GM18498 (cell line): Measurements from ENCODE around the gene KLF16.
"Not testable (repeated sequence)": the region's sequence is repeated elsewhere in the genome, so short reads cannot be mapped to it uniquely, and the experiment has no call there.

Experiments used
- ATAC-seq: cut with Tn5 transposase; IDR thresholded peaks from one replicate; pipeline ENCODE4 v1.9.1; 2021; ENCODE audit warnings: mild to moderate bottlenecking, moderate library complexity; ENCODE audit not compliant: unreplicated experiment

KLF16 gene

DNA sequence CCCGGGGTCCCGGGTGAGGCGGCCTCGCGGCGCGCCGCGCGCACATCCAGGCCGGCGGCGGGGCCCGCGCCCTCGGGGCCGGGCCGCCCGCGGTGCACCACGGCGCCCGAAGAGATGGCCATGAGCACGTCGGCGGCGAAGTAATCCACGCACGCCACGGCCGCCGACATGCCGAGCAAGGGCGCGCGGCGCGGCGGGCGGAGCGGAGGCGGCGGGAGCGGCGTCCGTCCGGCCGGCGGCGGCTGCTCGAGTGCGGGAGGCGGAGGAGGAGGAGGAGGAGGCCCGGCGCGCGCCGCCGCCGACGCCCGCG lies at the start of gene KLF16:
KLF16 (minus strand) TSS at position 252 of the 310 bp plus-strand sequence; CDS start at position 170, 82 bp downstream.
- ATAC-seq: no peak

GRCh38 chr19:1912760-1913505 lies 49.6 kb upstream of the KLF16 start:
- ATAC-seq: no peak

- no peak for ATAC-seq
These were observed 48.6 kb upstream of the KLF16 start for GRCh38 chr19:1911995-1912394.

DNA sequence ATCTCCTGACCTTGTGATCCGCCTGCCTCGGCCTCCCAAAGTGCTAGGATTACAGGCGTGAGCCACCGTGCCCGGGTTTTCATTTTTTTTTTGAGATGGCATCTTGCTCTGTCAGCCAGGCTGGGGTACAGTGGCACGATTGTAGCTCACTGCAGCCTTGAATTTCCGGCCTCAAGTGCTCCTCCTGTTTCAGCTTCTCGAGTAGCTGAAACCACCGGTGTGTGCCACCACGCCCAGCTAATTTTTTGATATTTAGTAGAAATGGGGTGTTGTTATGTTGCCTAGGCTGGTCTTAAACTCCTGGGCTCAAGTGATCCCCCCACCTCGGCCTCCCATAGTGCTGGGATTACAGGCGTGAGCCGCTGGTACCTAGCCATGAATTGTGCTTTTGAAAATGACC lies 47.7 kb upstream of the KLF16 start:
- ATAC-seq: no peak

DNA sequence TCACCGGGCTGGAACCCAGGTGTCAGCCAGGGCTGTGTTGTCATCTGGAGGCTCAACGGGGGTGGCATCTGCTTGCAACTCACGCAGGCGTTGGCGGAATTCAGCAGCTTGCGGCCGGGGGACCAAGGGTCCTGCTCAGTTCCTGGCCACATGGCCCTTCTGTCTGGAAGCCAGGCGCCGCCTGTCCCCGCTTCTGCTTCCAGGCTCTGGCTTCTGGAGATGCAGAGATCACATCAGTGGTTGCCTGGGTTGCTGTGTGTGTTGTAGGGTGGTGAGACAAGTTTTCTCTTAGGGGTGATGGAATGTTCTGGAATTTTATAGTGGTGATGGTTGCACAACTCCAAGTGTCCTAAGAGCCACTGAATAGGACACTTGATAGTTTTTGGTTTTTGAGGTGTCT lies 46.8 kb upstream of the KLF16 start:
- ATAC-seq: no peak

GRCh38 chr19:1909761-1910080 lies 46.3 kb upstream of the KLF16 start:
- ATAC-seq: no peak

DNA sequence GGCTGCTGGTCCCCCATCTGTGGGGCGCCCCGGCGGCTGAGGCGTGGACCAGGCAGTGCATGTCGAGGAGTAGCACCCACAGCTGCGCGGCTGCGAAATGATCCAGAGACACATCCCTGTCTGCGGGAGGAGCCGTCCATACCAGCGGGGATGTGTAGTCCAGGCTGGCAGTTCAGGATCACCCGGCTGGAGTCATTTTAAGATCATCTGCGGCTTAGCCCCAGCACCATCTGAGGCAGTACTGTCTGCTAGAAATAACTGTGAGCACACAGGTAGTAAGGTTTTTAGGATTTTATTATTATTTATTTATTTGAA lies 44.9 kb upstream of the KLF16 start:
- no peak for ATAC-seq

GRCh38 chr19:1907563-1908363 lies 44.4 kb upstream of the KLF16 start:
- no peak for ATAC-seq

DNA sequence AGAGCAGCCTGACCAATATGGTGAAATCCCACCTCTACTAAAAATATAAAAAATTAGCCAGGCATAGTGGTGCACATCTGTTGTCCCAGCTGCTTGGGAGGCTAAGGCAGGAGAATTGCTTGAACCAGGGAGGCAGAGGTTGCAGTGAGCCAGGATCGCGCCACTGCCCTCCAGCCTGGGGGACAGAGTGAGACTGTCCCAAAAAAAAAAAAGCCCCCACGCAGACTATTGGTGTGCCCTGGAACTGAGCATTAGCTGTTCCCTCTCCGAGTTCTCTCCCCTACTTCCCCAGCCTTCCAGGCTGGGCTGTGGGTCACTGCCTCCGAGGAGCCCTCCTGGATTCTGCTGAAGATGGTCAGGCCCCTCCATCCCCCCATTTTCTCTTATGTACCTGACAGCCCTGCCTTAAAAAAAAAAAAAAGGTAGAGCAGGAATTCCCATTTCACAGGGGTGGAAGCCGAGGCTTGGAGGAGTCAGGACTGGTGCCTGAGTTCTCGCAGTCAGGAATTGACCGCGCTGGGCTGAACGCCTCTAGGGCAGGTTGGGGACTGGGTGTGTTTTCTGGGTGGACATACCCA lies 43.7 kb upstream of the KLF16 start:
- no peak for ATAC-seq

GRCh38 chr19:1905863-1906375 lies 42.5 kb upstream of the KLF16 start:
- ATAC-seq: no peak

GRCh38 chr19:1905110-1905862 lies 41.9 kb upstream of the KLF16 start, which contains the start of the genes ADAT3 and SCAMP4:
Gene ADAT3, plus strand, starts transcription at chr19:1905399. Its CDS starts 6,649 bp downstream, at chr19:1912048.
Gene SCAMP4, plus strand, starts transcription at chr19:1905399. Its CDS starts 9,621 bp downstream, at chr19:1915020.
- ATAC-seq: peak; percentile 83

- ATAC-seq: no peak
These were observed 41.4 kb upstream of the KLF16 start for GRCh38 chr19:1904860-1905109.

DNA sequence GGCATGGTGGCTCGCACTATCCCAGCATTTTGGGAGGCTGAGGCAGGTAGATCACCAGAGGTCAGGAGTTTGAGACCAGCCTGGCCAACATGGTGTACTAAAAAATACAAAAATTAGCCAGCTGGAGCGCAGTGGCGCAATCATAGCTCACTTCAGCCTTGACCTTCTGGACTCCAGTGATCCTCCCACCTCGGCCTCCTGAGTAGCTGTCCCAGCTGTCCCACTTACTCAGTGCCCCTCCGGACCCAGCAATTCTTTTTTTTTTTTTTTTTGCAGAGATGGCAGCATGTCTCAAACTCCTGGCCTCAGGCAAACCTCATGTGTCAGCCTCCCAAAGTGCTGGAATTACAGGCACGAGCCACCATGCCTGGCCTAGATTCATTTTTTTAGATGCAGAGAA lies 39.5 kb upstream of the KLF16 start:
- ATAC-seq: no peak

DNA sequence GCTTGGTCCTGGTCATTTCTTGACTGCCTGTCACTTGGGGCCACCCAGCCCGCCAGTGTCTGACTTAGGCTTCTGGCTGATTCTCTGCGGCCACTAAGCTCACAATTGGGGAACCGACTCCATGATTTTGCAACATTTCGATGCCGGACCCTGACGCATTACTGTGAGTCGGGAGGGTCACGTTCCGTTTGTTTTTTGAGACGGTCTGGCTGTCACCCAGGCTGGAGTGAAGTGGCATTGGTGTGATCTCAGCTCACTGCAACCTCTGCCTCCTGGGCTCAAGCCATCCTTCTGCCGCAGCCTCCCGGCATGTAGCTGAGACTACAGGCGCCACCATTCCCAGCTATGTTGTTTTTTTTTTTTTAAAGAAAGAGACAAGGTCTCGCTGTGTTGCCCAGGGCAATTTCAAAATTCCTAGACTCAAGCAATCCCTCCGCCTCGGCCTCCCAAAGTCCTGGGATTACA lies 38.6 kb upstream of the KLF16 start:
- no peak for ATAC-seq

GRCh38 chr19:1896508-1896907 lies 33.1 kb upstream of the KLF16 start:
- ATAC-seq: no peak

DNA sequence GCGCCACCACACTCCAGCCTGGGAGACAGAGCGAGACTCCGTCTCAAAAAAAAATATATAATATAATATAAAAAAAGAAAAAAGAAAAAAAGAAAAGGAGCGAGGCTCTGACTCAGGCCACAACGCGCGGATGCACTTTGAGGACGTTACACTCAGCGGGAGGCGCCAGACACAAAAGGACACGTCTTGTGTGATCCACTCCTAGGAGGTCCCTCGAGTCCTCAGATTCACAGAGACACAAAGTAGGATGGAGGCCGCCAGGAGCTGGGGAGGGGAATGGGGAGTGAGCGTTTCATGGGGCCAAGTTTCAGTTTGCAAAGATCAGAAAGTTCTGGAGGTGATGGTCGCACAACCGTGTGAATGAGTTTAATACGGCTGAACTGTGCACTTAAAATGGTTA lies 30.4 kb upstream of the KLF16 start:
- no peak for ATAC-seq

- ATAC-seq: no peak
These were observed 26.5 kb upstream of the KLF16 start for GRCh38 chr19:1889907-1890306.

- no peak for ATAC-seq
These were observed 25.0 kb upstream of the KLF16 start for GRCh38 chr19:1888385-1888784.

DNA sequence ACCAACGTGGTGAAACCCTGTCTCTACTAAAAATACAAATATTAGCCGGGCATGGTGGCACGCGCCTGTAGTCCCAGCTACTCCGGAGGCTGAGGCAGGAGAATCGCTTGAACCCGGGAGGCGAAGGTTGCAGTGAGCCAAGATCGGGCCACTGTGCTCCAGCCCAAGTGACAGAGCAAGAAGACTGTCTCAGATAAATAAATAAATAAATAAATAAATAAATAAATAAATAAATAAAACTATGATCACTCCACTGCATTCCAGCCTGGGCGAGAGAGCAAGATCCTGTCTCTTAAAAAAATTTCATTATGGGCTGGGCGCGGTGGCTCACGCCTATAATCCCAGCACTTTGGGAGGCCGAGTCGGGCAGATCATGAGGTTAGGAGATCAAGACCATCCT lies 23.0 kb upstream of the KLF16 start:
- ATAC-seq: not testable (repeated sequence)

DNA sequence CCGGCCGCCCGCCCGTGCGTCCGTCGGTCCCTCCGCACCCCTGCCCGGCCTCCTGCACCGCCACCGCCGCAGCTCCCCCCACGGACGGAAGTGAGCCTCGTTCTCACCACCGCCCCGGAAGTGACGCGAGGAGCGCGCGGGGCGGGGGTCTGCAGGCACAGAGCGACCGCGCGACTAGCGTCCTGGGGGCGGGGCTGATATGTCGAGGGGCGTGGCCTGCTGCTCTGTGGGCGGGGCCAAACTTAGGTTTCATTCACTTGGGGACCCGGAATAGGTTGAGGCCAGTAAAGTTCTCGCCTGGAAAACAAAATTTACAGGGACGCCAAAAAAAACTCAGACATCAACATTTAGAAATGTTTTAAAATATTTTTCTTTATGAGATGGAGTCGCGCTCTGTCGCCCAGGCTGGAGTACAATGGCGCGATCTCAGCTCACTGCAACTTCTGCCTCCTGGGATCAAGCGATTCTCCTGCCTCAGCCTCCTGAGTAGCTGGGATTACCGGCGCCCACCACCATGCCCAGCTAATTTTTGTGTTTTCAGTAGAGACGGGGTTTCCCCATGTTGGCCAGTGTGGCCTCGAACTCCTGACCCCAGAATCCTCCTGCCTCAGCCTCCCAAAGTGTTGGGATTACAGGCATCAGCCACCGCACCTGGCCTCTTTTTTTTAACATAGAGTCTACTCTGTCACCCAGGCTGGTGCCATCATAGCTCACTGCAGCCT lies 22.2 kb upstream of the KLF16 start, which contains the start of gene ABHD17A:
ABHD17A (minus strand) TSS at position 99 of the 722 bp plus-strand sequence. CDS start 3,930 bp downstream, outside the sequence.
- ATAC-seq: peak; percentile 86
